ENCODE measurements around the gene ERICH4.

- TF ChIP-seq, protein P1, sequence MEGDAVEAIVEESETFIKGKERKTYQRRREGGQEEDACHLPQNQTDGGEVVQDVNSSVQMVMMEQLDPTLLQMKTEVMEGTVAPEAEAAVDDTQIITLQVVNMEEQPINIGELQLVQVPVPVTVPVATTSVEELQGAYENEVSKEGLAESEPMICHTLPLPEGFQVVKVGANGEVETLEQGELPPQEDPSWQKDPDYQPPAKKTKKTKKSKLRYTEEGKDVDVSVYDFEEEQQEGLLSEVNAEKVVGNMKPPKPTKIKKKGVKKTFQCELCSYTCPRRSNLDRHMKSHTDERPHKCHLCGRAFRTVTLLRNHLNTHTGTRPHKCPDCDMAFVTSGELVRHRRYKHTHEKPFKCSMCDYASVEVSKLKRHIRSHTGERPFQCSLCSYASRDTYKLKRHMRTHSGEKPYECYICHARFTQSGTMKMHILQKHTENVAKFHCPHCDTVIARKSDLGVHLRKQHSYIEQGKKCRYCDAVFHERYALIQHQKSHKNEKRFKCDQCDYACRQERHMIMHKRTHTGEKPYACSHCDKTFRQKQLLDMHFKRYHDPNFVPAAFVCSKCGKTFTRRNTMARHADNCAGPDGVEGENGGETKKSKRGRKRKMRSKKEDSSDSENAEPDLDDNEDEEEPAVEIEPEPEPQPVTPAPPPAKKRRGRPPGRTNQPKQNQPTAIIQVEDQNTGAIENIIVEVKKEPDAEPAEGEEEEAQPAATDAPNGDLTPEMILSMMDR (IDR thresholded peaks at IDR 0.05), result no peak
- TF ChIP-seq POLR2A (IDR thresholded peaks at IDR 0.05) (no peak), POLR2AphosphoS5 (IDR thresholded peaks at IDR 0.05) (no peak)
Measured at GRCh38 chr19:41410336-41411054, 32.5 kb upstream of the ERICH4 start.

All from gastroesophageal sphincter (tissue), 3 donors.